GM18498 (cell line): Measurements from ENCODE around the gene RUFY3.
A peak's percentile ranks its signal among the peaks of the same experiment; 100 is the strongest.
"Not testable (repeated sequence)": the region's sequence is repeated elsewhere in the genome, so short reads cannot be mapped to it uniquely, and the experiment has no call there.

Experiments
- ATAC-seq: cut with Tn5 transposase; IDR thresholded peaks from one replicate; pipeline ENCODE4 v1.9.1; 2021; ENCODE audit warnings: mild to moderate bottlenecking, moderate library complexity; ENCODE audit not compliant: unreplicated experiment

The RUFY3 gene, protein sequence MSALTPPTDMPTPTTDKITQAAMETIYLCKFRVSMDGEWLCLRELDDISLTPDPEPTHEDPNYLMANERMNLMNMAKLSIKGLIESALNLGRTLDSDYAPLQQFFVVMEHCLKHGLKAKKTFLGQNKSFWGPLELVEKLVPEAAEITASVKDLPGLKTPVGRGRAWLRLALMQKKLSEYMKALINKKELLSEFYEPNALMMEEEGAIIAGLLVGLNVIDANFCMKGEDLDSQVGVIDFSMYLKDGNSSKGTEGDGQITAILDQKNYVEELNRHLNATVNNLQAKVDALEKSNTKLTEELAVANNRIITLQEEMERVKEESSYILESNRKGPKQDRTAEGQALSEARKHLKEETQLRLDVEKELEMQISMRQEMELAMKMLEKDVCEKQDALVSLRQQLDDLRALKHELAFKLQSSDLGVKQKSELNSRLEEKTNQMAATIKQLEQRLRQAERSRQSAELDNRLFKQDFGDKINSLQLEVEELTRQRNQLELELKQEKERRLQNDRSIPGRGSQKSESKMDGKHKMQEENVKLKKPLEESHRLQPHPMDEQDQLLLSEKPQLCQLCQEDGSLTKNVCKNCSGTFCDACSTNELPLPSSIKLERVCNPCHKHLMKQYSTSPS

DNA sequence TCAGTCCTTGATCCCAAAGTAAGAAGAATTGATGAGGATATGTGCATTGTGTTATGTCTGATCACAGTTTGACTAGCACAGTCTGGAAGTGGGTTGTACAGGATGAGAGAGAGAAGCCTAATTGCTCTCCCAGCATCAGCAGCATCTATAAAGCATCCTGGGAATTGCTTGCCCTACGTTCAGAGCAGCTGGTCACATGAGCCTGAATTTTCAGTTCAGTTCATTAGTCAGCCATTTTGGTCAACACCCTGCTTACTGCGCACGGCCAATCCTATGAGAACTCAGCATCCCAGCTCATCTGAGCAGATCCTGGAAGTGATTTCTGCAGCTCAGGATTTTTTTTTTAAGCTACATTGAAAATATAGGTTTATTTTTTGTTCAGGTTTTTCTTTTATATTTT lies at the start of gene RUFY3:
Gene RUFY3, plus strand, starts transcription at position 218 of the 400 bp plus-strand sequence. CDS start 610 bp downstream, outside the sequence.
- ATAC-seq: no peak

DNA sequence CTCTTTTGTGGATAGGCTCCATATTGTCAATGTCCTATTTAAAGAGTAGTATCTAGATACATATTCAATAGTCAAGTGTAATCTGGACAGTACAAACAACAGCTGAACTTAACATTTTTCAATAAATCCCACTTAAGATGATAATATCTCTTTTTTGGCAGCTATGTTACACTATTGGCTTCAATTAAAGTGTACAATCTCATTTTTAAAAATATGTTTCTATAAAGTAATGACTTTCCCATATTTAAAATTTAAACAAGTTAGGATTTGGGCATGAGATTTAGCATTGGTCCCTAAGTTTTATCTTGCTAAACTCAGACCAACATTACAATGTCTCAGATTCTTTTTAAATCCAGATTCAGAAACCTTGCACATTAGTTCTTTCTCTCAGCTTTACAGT lies 47.6 kb upstream of the RUFY3 start:
- no peak for ATAC-seq

DNA sequence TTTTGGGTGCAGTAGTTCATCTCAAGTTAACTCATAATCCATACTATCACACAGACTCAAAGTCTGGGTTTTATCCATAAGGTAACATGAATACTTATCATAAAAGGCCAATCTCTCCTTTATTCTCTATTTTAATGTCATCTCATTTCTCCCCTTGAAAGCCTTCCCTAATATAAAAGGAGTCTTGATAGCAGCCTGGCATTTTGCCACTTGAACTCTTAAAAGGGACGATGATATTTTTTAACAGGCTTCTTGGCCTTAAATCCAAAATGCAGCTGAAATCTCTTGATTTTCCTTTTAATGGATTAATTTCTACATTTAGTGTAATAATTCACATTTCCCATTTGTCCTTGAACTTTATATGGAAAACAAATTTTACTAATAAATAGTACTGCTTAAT lies 47.0 kb upstream of the RUFY3 start:
- ATAC-seq: no peak

DNA sequence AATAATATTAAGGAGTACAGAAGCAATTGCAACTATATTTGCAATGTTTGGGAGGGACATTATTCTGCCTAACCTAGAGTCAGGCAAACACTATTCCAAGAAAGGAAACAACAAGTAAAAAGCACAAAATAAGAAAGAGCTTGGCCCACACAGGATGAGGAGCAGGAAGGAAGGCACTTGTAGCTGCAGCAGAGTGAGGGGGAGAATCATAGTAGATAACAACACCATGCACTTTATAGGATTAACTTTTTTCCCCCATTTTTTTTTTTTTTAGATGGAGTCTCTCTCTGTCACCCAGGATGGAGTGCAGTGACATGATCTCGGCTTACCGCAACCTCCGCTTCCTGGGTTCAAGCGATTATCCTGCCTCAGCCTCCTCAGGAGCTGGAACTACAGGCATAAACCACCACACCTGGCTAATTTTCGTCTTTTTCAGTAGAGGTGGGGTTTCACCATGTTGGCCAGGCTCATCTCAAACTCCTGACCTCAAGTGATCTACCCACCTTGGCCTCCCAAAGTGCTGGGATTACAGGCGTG lies 45.1 kb upstream of the RUFY3 start:
- ATAC-seq: no peak

DNA sequence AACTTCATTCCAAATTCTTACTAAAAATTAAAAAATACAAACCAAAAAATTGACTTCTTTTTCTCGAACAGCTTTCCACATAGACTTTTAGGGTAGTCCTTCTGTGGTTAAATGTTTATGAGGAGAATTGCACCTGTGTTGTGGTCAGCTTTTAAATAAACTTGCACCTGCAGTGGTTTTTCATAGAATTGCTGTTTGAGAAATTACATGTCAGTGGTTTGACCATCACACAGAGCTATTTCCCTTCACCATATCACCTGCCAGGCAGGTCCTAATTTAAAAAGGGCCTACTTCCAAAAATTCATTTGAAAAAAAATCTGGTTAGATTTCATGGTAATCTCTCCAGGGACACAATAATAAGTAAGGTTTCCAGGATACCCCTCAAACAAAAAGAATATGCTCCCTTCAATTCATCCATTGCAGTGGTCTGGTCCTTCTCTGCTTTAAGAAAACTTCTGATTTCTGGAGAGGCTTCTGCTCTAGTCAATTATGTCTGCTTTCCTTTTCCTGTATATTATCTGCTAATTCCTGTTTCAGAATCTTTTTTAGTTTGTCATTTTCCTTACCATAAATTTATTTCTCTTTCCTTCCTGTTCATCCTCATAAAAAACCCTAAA lies 43.3 kb upstream of the RUFY3 start:
- peak; percentile 82 for ATAC-seq

DNA sequence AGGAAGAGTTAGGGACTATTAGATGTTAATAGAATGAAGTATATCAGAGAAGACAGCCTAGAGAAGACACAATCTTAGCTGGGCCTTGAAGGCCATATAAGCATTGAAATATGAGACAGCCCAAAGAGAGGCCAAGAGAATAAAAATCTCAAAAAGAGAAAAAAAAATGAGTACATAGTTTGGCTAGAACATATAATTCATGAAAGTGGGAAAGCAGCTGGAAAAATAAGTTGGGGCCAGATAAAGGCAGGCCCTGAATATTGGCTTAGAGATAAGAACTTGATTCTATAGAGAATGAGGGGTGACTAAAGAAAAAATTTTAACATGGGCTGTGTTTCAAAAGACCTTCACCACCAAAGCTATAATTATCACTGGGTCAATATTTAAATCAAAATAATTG lies 40.8 kb upstream of the RUFY3 start:
- ATAC-seq: no peak

DNA sequence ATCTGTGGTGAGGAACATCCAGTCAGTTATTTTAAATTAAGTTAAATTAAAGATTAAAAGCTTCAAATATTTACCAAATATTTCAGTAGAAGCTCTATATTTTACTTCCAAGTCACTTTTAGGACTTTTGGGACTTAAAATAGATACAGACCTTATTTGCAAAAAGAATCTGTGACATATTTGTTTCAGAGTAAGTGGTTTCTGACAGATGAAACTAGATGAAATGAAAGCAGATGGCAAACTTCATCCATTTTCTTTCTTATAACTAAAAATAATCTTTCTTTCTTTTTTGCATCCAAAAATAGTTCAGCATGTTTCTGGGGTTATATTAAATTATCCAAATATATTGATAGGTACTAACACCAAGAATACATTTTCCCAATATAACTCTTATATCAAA lies 40.1 kb upstream of the RUFY3 start:
- peak; percentile 42 for ATAC-seq

DNA sequence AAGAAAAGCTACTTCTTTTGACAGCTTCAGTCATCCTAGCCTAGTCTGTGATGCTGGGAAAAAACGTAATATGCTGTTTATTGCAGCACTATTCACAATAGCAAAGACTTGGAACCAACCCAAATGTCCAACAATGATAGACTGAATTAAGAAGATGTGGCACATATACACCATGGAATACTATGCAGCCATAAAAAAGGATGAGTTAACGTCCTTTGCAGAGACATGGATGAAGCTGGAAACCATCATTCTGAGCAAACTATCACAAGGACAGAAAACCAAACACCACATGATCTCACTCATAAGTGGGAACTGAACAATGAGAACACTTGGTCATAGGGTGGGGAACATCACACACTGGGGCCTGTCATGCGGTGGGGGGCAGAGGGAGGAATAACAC lies 39.6 kb upstream of the RUFY3 start:
- ATAC-seq: peak; percentile 1

DNA sequence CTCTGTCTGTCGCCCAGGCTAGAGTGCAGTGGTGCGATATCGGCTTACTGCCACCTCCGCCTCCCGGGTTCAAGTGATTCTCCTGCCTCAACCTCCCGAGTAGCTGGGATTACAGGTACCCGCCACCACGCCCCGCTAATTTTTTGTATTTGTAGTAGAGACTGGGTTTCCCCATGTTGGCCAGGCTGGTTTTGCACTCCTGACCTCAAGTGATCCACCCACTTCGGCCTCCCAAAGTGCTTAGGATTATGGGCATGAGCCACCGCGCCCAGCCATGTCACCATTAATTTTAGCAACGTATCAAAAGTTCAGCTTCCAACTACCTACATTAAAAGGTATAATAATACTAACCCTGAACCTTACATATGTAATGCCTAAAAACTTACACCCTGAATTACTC lies 34.4 kb upstream of the RUFY3 start:
- ATAC-seq: no peak

DNA sequence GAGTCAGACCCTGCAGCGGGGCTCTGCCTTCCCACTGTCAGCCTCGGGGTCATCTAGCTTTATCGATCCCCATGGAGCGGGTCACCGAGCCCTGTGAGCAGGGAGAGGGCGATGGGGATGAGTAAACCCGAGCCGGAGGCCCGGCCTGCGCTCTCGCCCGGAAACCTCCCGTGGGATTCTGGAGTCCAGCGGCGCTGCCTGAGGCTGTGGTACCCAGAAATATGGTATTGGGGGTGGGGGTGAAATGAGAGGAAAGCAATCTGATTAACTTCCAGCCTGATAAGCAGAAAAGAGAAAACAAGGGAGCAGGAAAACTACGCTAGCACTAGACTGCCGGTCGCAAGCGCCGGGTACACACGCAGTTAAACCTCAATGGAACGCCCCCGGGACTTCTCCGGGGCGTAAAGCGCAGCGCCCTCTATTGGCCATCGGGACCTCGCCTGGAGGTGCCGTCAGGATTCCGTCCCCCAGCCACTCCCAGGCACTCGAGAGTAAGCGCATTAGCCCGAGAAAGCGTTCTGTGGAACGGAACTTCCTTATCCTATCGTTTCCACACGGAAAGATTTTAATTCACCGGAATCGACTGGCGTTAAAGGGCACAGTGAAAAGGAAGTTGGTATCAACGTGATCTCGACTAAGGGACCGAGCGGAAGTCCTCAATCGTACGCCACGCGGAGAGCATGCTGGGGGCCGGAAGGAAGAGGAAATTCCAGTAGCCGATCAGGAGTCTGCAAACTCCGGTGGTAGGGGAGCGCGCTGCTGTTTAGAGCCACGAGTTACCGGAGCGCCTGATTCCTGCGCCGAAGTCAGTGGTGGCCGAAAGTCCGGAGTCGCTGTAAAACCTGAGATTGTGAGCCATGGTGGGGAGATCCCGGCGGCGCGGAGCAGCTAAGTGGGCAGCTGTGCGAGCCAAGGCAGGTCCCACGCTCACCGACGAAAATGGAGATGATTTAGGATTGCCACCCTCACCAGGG lies 33.7 kb upstream of the RUFY3 start, which contains the start of gene UTP3:
Gene UTP3, plus strand, starts transcription at position 712 of the 974 bp plus-strand sequence. Its CDS starts 146 bp downstream, at position 858.
- ATAC-seq: peak; percentile 93

DNA sequence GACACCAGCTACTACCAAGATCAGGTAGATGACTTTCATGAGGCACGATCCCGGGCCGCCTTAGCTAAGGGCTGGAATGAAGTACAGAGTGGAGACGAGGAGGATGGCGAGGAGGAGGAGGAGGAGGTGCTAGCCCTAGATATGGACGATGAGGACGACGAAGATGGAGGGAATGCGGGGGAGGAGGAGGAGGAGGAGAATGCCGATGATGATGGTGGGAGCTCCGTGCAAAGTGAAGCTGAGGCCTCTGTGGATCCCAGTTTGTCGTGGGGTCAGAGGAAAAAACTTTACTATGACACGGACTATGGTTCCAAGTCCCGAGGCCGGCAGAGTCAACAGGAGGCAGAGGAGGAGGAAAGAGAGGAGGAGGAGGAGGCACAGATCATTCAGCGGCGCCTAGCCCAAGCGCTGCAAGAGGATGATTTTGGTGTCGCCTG lies 33.0 kb upstream of the RUFY3 start:
- peak; percentile 3 for ATAC-seq

DNA sequence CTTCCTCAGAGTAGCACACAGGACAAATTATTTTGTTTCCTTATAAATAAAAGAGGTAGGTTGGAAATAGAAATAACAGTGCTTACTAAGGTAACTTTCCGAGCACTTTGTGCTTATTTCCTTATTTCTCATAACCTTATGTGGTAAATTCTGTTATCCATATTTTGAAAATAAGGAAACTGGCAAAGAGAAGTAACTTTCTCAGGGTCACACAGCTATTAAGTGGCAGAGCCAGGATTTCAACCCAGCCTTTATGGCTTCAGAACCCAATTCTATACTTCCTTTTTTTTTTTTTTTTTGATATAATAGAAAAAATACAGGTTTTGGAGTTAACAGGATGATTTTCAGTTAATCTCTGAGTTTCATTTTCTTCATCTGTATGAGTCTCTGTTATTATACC lies 30.1 kb upstream of the RUFY3 start:
- no peak for ATAC-seq

DNA sequence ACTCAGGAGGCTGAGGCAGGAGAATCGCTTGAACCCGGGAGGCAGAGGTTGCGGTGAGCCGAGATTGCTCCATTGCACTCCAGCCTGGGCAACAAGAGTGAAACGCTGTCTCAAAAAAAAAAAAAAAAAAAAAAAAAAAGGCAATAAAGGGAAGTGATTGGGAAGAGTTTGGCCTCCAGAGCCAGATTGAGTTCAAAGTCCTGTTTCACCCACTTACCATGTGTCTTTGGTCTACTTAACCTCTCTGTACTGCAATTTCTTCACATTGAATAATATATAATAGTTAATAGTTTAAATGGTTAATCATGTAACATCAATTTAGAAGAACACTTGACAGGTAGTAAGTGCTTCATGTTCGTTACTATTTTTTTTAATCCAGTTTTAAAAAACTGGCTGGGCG lies 27.1 kb upstream of the RUFY3 start:
- not testable (repeated sequence) for ATAC-seq

DNA sequence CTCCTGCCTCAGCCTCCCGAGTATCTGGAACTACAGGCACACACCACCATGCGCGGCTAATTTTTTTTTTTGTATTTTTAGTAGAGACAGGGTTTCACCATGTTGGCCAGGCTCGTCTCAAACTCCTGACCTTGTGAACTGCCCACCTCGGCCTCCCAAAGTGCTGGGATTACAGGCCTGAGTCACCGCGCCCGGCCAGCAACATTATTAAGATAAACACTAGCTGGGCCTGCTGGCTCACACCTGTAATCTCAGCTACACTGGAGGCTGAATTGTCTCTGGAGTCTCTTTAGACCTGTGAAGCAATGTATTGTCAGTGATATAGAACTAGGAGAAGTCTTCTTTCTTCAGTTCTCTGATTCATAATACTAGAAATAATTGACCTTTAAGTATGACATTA lies 23.3 kb upstream of the RUFY3 start:
- ATAC-seq: not testable (repeated sequence)

DNA sequence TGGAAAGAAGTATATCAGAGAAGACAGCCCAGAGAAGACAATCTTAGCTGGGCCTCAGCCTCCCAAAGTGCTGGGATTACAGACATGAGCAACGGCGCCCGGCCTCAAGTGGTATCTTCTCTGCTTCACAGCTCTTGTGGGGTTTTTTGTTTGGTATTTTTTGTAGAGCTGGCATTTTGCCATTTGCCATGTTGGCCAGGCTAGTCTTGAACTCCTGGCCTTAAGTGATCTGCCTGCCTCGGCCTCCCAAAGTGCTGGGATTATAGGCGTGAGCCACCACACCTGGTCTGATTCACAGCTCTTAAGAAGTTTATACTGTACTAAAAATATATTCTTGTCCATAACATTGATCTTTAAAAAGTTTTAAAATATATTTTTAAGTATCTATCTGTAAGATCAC lies 21.1 kb upstream of the RUFY3 start:
- no peak for ATAC-seq

DNA sequence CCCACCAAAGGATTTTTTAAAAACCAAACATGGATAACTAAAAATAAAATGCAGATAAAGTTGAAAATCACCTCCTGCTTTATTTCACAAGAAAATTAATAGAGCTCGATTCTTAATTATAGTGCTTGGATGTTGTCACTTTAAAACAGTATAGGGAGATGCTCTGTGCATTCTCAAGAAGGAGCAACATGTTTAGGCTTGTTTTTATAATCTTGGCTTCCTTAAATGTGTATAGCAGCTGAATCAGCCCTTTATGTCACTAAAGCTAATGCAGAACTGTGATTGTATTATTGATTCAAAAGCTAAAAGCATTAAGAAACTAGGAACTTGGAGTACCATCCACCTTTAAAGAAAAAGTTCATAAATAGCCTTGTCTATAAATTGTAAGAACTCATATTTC lies 20.5 kb upstream of the RUFY3 start:
- ATAC-seq: no peak

DNA sequence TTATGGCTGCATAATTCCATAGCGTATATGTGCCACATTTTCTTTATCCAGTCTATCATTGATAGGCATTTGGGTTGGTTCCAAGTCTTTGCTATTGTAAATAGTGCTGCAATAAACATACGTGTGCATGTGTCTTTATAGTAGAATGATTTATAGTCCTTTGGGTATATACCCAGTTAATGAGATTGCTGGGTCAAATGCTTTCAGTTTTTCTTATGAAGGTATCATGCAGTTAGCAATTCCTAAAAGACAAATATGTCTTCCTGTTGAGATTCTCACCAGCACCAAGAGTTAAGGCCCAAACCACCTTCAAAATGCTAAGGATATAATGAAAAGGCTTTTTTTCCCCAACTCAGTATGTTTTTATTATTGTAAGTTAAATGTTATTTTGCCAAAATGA lies 19.2 kb upstream of the RUFY3 start:
- ATAC-seq: not testable (repeated sequence)

DNA sequence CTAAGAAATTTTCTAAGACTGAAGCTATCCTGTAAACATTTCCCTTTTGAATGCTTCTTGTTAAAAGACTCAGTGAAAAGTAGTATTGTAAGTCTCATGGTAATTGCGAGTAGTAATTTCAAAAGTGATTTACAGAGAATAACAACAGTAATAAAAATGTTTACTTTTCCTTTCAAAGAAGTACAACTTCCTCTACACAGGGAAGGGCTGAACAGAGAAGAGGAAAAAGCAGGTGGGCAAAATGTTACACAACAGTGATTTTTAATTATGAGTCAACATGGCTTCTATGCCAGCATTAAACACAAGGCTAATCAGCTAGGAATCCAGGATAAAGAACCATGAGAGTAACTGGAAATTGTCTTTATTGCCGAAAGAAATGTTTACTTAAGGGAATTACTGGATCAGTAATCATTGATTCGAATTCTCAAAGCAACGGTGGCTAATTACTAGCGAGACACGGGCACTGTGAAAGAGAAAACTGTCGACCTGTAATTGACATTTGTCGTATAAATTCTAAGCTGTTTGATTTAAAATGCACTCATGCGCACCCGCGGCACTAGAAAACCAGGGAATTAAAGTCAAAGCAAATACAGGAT lies 18.0 kb upstream of the RUFY3 start:
- no peak for ATAC-seq

DNA sequence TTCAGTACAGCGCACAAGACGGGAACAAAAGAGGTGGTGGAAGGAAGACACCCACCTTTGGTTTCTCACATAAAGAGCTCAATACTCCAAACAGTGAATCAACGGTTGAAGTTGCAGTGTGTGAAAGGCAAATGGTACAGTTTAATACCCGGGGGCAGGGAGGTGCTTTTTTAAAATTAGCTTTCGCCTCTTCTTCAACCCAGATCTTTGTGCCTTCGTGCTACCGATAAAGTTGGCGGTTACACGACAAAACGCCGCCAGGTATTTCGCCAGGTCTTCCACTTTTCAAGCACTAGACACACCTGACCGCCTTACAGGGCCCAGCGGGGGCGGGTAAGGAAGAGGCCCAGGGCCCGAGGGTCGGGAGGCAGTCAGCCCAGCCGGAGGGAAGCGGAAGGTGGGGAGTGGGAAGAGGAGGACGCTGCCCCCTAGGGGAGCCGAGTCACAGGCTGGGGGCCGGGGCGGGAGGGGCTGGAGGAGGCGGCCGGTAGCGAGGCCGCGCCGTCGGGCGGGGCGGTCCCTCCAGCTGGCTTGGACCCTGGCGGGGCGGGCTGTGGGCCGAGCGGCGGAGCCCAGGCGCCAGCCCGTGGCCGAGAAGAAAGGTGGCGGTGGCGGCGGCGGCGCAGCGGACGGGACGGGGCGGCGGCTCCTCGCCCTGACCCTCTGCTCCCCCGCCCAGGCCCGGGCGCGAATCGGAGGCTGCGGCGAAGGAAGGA lies 17.4 kb upstream of the RUFY3 start:
- ATAC-seq: peak; percentile 77

DNA sequence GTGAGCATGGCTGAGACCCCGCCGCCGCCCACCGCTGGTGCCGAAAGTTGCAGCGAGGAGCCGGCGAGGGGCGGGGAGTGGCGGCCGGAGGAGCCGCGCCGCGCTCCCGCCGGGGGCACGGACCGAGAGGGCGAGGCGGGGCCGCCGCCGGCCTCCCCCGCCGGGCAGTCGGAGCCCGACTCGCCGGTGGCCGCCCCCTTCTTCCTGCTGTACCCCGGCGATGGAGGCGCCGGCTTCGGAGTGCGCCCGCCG lies 16.9 kb upstream of the RUFY3 start:
- peak; percentile 43 for ATAC-seq
